Coronary artery (tissue), 2 donors: Measurements from ENCODE around the gene ZFP57.

Source experiments
- DNase-seq: peaks from one replicate; pipeline ENCODE4 v3.0.0-alpha.2; 2017; ENCODE audit warnings: low spot score
- H3K27ac ChIP-seq, 2 donors: fragments of 200-600 bp; sonication (generic); one replicate each; pipeline ENCODE4 v1.5.1; 2016 to 2019
- H3K4me3 ChIP-seq: fragments of 200-600 bp; sonication (generic); 2 replicates; pipeline ENCODE4 v1.5.1; 2016; ENCODE audit warnings: mild to moderate bottlenecking, moderate library complexity
- CTCF ChIP-seq: fragments of 200-600 bp; sonication (generic); IDR thresholded peaks from one replicate; pipeline ENCODE4 v1.5.1; 2019; ENCODE audit warnings: antibody characterized with exemption

The ZFP57 gene

GRCh38 chr6:29726571-29727194 lies 45.7 kb upstream of the ZFP57 start:
- no peak for TF ChIP-seq CTCF
- H3K27ac ChIP-seq = no peak overlapping the region
- no peak overlapping the region for H3K4me3 ChIP-seq
- DNase-seq = peak; percentile 59

DNA sequence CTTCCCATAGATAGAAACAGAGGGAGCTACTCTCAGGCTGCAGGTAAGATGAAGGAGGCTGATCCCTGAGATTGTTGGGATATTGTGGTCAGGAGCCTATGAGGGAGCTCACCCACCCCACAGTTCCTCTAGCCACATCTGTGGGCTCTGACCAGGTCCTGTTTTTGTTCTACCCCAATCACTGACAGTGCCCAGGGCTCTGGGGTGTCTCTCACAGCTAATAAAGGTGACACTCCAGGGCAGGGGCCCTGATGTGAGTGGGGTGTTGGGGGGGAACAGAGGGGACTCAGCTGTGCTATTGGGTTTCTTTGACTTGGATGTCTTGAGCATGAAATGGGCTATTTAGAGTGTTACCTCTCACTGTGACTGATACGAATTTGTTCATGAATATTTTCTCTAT lies 45.0 kb upstream of the ZFP57 start:
- TF ChIP-seq CTCF = no peak
- Histone ChIP-seq H3K27ac (no peak overlapping the region), H3K4me3 (no peak overlapping the region)
- DNase-seq = no peak

DNA sequence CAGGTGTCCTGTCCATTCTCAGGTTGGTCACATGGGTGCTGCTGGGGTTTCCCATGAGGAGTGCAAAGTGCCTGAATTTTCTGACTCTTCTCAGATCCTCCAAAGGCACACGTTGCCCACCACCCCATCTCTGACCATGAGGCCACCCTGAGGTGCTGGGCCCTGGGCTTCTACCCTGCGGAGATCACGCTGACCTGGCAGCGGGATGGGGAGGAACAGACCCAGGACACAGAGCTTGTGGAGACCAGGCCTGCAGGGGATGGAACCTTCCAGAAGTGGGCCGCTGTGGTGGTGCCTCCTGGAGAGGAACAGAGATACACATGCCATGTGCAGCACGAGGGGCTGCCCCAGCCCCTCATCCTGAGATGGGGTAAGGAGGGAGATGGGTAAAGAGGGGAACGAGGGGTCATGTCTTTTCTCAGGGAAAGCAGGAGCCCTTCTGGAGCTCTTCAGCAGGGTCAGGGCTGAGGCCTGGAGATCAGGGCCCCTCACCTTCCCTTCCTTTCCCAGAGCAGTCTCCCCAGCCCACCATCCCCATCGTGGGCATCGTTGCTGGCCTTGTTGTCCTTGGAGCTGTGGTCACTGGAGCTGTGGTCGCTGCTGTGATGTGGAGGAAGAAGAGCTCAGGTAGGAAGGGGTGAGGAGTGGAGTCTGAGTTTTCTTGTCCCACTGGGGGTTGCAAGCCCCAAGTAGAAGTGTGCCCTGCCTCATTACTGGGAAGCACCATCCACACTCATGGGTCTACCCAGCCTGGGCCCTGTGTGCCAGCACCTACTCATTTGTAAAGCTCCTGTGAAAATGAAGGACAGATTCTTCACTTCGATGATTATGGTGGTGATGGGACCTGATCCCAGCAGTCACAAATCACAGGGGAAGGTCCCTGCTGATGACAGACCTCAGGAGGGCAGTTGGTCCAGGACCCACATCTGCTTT lies 44.3 kb upstream of the ZFP57 start:
- Histone ChIP-seq H3K4me3 (peak overlapping the region; percentile 99), H3K27ac (no peak overlapping the region)
- no peak for DNase-seq
- TF ChIP-seq CTCF = no peak

DNA sequence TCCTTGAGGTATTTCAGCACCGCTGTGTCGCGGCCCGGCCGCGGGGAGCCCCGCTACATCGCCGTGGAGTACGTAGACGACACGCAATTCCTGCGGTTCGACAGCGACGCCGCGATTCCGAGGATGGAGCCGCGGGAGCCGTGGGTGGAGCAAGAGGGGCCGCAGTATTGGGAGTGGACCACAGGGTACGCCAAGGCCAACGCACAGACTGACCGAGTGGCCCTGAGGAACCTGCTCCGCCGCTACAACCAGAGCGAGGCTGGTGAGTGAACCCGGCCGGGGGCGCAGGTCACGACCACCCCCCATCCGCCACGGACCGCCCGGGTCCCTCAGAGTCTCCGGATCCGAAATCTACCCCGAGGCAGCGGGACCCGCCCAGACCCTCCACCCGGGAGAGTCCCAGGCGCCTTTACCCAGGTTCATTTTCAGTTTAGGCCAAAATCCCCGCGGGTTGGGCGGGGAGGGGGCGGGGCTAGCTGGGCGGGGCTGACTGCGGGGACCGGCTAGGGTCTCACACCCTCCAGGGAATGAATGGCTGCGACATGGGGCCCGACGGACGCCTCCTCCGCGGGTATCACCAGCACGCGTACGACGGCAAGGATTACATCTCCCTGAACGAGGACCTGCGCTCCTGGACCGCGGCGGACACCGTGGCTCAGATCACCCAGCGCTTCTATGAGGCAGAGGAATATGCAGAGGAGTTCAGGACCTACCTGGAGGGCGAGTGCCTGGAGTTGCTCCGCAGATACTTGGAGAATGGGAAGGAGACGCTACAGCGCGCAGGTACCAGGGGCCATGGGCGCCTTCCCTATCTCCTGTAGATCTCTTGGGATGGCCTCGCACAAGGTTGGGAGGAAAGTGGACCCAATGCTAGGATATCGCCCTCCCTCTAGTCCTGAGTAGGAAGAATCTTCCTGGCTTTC lies 43.0 kb upstream of the ZFP57 start:
- TF ChIP-seq CTCF = no peak
- no peak for DNase-seq
- H3K4me3 ChIP-seq = peak overlapping the region; percentile 99
- peak overlapping the region; percentile 92 to 95 for H3K27ac ChIP-seq

- peak within 1 kb of the TSS; percentile 92 to 95 for H3K27ac ChIP-seq
- no peak for TF ChIP-seq CTCF
- peak; percentile 95 for DNase-seq
- peak within 1 kb of the TSS; percentile 99 for H3K4me3 ChIP-seq
These were observed 42.3 kb upstream of the ZFP57 start, which contains the start of gene HLA-F for GRCh38 chr6:29723262-29723665. TSS of gene HLA-F (plus strand) at chr6:29723434. CDS start at chr6:29723464, 30 bp downstream.

GRCh38 chr6:29720863-29721262 lies 39.9 kb upstream of the ZFP57 start:
- Histone ChIP-seq H3K27ac (no peak overlapping the region), H3K4me3 (no peak overlapping the region)
- TF ChIP-seq CTCF = no peak
- DNase-seq = no peak
